ENCODE data around the gene LIMD2.

Gene LIMD2

DNA sequence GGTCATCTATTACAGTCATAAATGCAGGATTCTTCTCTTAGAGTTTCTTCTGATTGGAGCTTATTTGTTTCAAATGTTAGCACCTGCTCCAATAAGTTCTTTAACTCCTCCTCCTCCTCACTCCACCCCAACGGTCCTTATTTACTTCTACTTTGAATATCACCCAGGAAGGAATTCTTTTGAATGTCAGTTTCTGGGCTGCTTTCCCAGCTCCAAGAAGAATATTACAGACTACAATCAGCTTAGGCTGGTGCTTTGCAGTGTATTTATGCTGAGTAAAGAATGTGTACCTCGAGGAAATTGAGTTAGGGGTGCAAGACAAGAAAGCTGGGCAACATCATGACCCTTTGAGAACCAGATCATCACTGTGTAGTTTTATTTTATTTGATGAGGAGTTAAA, 46.9 kb downstream of the LIMD2 start:
- no peak overlapping the region for H3K9ac ChIP-seq (ENCODE audit: low read depth, low read length, poor library complexity, severe bottlenecking)
- peaks cover 4% of the 10 kb centered on the region for H3K4me1 ChIP-seq (ENCODE audit: insufficient read depth, low read length, poor library complexity, severe bottlenecking)
- H2AFZ ChIP-seq (ENCODE audit: low read length), result no peak overlapping the region
- H3K36me3 ChIP-seq (ENCODE audit: insufficient read depth, low read length), result peaks cover 37% of the 10 kb centered on the region
- H3F3A ChIP-seq (ENCODE audit: low read depth), result peaks cover 2% of the 10 kb centered on the region; the same call in 1 of the 2 replicates
- no peaks in the 10 kb centered on the region for H3K79me2 ChIP-seq (ENCODE audit: insufficient read depth, low read length)
- TF ChIP-seq, protein P1, sequence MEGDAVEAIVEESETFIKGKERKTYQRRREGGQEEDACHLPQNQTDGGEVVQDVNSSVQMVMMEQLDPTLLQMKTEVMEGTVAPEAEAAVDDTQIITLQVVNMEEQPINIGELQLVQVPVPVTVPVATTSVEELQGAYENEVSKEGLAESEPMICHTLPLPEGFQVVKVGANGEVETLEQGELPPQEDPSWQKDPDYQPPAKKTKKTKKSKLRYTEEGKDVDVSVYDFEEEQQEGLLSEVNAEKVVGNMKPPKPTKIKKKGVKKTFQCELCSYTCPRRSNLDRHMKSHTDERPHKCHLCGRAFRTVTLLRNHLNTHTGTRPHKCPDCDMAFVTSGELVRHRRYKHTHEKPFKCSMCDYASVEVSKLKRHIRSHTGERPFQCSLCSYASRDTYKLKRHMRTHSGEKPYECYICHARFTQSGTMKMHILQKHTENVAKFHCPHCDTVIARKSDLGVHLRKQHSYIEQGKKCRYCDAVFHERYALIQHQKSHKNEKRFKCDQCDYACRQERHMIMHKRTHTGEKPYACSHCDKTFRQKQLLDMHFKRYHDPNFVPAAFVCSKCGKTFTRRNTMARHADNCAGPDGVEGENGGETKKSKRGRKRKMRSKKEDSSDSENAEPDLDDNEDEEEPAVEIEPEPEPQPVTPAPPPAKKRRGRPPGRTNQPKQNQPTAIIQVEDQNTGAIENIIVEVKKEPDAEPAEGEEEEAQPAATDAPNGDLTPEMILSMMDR (conservative IDR thresholded peaks at IDR 0.05; ENCODE audit: low read length), result no peak
- no peak for TF ChIP-seq EZH2phosphoT487 (IDR thresholded peaks at IDR 0.05; ENCODE audit: borderline replicate concordance)
- H3K27me3 ChIP-seq (ENCODE audit: insufficient read depth, low read length, poor library complexity, severe bottlenecking), result no peaks in the 10 kb centered on the region
- no peak overlapping the region for H3K4me2 ChIP-seq (ENCODE audit: low read depth, low read length, poor library complexity, severe bottlenecking)
- H3K9me3 ChIP-seq (ENCODE audit: insufficient read depth, low read depth, low read length), result no peaks in the 10 kb centered on the region
- H4K20me1 ChIP-seq (ENCODE audit: insufficient read depth, low read length, poor library complexity, severe bottlenecking), result no peaks in the 10 kb centered on the region
- no peak overlapping the region for H3K4me3 ChIP-seq (ENCODE audit: low read length, poor library complexity, severe bottlenecking)
- no peaks in the 10 kb centered on the region for H3K9me2 ChIP-seq (replicated peaks; ENCODE audit: low read depth, low read length)

DNA sequence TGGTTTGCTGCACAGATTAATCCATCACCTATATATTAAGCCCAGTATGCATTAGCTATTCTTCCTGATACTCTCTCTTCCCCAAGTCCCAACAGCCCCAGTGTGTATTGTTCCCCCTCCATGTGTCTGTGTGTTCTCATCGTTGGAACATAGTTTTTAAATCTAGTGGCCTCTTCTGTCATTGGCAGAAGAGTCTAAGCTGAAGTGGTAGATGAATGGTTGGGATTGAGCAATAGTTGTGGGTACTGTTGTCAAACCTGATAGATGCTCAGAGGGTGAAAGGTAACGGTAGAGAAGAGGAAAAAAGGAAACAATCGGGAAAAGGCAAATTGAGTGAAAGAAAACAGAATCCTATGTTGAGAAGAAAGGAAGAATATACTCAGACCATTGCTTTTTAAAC, 47.8 kb downstream of the LIMD2 start:
- Histone ChIP-seq H4K20me1 (ENCODE audit: insufficient read depth, low read length, poor library complexity, severe bottlenecking) (no peaks in the 10 kb centered on the region), H3K27me3 (ENCODE audit: insufficient read depth, low read length, poor library complexity, severe bottlenecking) (no peaks in the 10 kb centered on the region), H3K9me2 (replicated peaks; ENCODE audit: low read depth, low read length) (no peaks in the 10 kb centered on the region), H3K4me1 (ENCODE audit: insufficient read depth, low read length, poor library complexity, severe bottlenecking) (peaks cover 4% of the 10 kb centered on the region), H3K9me3 (ENCODE audit: insufficient read depth, low read depth, low read length) (no peaks in the 10 kb centered on the region), H3F3A (ENCODE audit: low read depth) (peaks cover 2% of the 10 kb centered on the region; the same call in 1 of the 2 replicates), H3K36me3 (ENCODE audit: insufficient read depth, low read length) (peaks cover 43% of the 10 kb centered on the region), H2AFZ (ENCODE audit: low read length) (no peak overlapping the region), H3K9ac (ENCODE audit: low read depth, low read length, poor library complexity, severe bottlenecking) (no peak overlapping the region), H3K79me2 (ENCODE audit: insufficient read depth, low read length) (no peaks in the 10 kb centered on the region), H3K4me2 (ENCODE audit: low read depth, low read length, poor library complexity, severe bottlenecking) (no peak overlapping the region), H3K4me3 (ENCODE audit: low read length, poor library complexity, severe bottlenecking) (no peak overlapping the region)
- no peak for TF ChIP-seq EZH2phosphoT487 (IDR thresholded peaks at IDR 0.05; ENCODE audit: borderline replicate concordance)
- TF ChIP-seq, protein P1 (conservative IDR thresholded peaks at IDR 0.05; ENCODE audit: low read length), result no peak

DNA sequence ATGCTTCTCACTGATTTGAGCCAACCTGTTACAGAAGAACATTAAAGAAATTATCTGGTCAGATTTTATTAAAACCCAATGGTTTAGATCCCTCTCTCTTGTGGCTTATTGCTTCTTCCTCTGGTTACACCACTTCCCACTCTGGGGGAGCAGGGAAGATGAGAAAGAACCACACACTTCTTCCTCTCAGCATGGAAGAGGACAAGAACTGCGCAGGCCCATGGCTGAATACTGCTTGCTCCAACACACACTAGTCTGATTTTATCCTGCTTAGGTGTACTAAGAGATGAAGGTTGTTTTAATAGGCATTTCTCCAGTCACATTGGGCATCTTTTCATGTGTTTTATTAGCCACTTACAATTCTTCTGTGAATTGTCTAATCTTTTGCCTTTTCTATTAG, 50.1 kb downstream of the LIMD2 start:
- no peaks in the 10 kb centered on the region for H4K20me1 ChIP-seq (ENCODE audit: insufficient read depth, low read length, poor library complexity, severe bottlenecking)
- H3K36me3 ChIP-seq (ENCODE audit: insufficient read depth, low read length), result peaks cover 45% of the 10 kb centered on the region
- no peaks in the 10 kb centered on the region for H3K9me2 ChIP-seq (replicated peaks; ENCODE audit: low read depth, low read length)
- H2AFZ ChIP-seq (ENCODE audit: low read length), result no peak overlapping the region
- no peaks in the 10 kb centered on the region for H3K27me3 ChIP-seq (ENCODE audit: insufficient read depth, low read length, poor library complexity, severe bottlenecking)
- no peaks in the 10 kb centered on the region for H3K9me3 ChIP-seq (ENCODE audit: insufficient read depth, low read depth, low read length)
- no peaks in the 10 kb centered on the region for H3K79me2 ChIP-seq (ENCODE audit: insufficient read depth, low read length)
- peaks cover 4% of the 10 kb centered on the region for H3K4me1 ChIP-seq (ENCODE audit: insufficient read depth, low read length, poor library complexity, severe bottlenecking)
- H3K4me3 ChIP-seq (ENCODE audit: low read length, poor library complexity, severe bottlenecking), result no peak overlapping the region
- peaks cover 2% of the 10 kb centered on the region; the same call in 1 of the 2 replicates for H3F3A ChIP-seq (ENCODE audit: low read depth)
- no peak overlapping the region for H3K4me2 ChIP-seq (ENCODE audit: low read depth, low read length, poor library complexity, severe bottlenecking)
- no peak overlapping the region for H3K9ac ChIP-seq (ENCODE audit: low read depth, low read length, poor library complexity, severe bottlenecking)
- TF ChIP-seq, protein P1 (conservative IDR thresholded peaks at IDR 0.05; ENCODE audit: low read length), result no peak
- no peak for TF ChIP-seq EZH2phosphoT487 (IDR thresholded peaks at IDR 0.05; ENCODE audit: borderline replicate concordance)

Data from Loucy (cell line).